Measurements from ENCODE around the gene MEGF6.

The MEGF6 gene

GRCh38 chr1:3642919-3643675, 31.8 kb upstream of the MEGF6 start:
- no peak overlapping the region for H3K27ac ChIP-seq
- TF ChIP-seq CTCF (conservative IDR thresholded peaks at IDR 0.05) (no peak), ZFX (IDR thresholded peaks at IDR 0.05) (no peak)

- no peak for TF ChIP-seq ZFX (IDR thresholded peaks at IDR 0.05)
- H3K27ac ChIP-seq, result no peak overlapping the region
These were observed 30.5 kb upstream of the MEGF6 start for GRCh38 chr1:3641816-3642215.

GRCh38 chr1:3641046-3641760, 29.9 kb upstream of the MEGF6 start:
- TF ChIP-seq ZFX (IDR thresholded peaks at IDR 0.05) (no peak), CTCF (conservative IDR thresholded peaks at IDR 0.05) (no peak)
- H3K27ac ChIP-seq, result no peak overlapping the region

- TF ChIP-seq CTCF (conservative IDR thresholded peaks at IDR 0.05) (no peak), ZFX (IDR thresholded peaks at IDR 0.05) (no peak)
- H3K27ac ChIP-seq, result no peak overlapping the region
These were observed 29.0 kb upstream of the MEGF6 start for GRCh38 chr1:3640121-3640837.

- TF ChIP-seq CTCF (conservative IDR thresholded peaks at IDR 0.05), result no peak
- no peak for TF ChIP-seq ZFX (IDR thresholded peaks at IDR 0.05)
- H3K27ac ChIP-seq, result no peak overlapping the region
These were observed 28.1 kb upstream of the MEGF6 start for GRCh38 chr1:3639397-3639911.

- H3K27ac ChIP-seq, result no peak overlapping the region
- TF ChIP-seq ZFX (IDR thresholded peaks at IDR 0.05) (no peak), CTCF (conservative IDR thresholded peaks at IDR 0.05) (no peak)
These were observed 27.4 kb upstream of the MEGF6 start for GRCh38 chr1:3638676-3639075.

GRCh38 chr1:3638027-3638426, 26.7 kb upstream of the MEGF6 start:
- H3K27ac ChIP-seq, result no peak overlapping the region

More at GRCh38 chr1:3638027-3638426, 26.7 kb upstream of the MEGF6 start:
- TF ChIP-seq CTCF (conservative IDR thresholded peaks at IDR 0.05) (no peak), ZFX (IDR thresholded peaks at IDR 0.05) (no peak)
